PFSK-1 (cell line): ENCODE data around the gene IL1A.

Experiments
- REST ChIP-seq, 2 experiments: IDR thresholded peaks; 2 replicates each; pipeline versions ENCODE4 v1.6.1 to v1.8.0; 2011 to 2012; ENCODE audit warnings: low read depth in 2 of 2, low read length in 2 of 2, control low read depth in 1 of 2, inconsistent platforms in 1 of 2, mild to moderate bottlenecking in 1 of 2, moderate library complexity in 1 of 2; ENCODE audit not compliant: insufficient read depth in 1 of 2
- TAF1 ChIP-seq: IDR thresholded peaks from 2 replicates; pipeline ENCODE4 v1.6.1; 2012; ENCODE audit warnings: low read length, control low read depth, borderline replicate concordance; ENCODE audit not compliant: insufficient read depth

GRCh38 chr2:112725545-112726457, 58.5 kb downstream of the IL1A start:
- TF ChIP-seq TAF1 (no peak), REST (IDR thresholded peaks at IDR 0.05; ENCODE audit: insufficient read depth in 1 of 2, low read depth in 2 of 2, low read length in 2 of 2) (no peak)
